Inferior parietal cortex (tissue), 1 donor: ENCODE measurements around the gene IL32.
A peak's percentile ranks its signal among the peaks of the same experiment; 100 is the strongest.

Source experiments
- DNase-seq: peaks from one replicate; pipeline ENCODE4 v3.0.0-alpha.2; 2016; ENCODE audit errors: extremely low spot score

Gene IL32

GRCh38 chr16:3027983-3028715 lies 37.3 kb upstream of the IL32 start:
- peak; percentile 74 for DNase-seq

- no peak for DNase-seq
Measured at GRCh38 chr16:3028716-3029319, 36.6 kb upstream of the IL32 start.

- DNase-seq: no peak
Measured at GRCh38 chr16:3029491-3030221, 35.8 kb upstream of the IL32 start.

GRCh38 chr16:3030222-3031212 lies 34.9 kb upstream of the IL32 start:
- DNase-seq: no peak

GRCh38 chr16:3032624-3033023 lies 32.8 kb upstream of the IL32 start:
- DNase-seq: no peak

- no peak for DNase-seq
Measured at GRCh38 chr16:3035289-3035971, 30.0 kb upstream of the IL32 start.

GRCh38 chr16:3035972-3036725 lies 29.3 kb upstream of the IL32 start:
- DNase-seq: no peak

GRCh38 chr16:3036726-3037315 lies 28.6 kb upstream of the IL32 start, which contains the start of gene BICDL2:
Gene BICDL2, minus strand, starts transcription at chr16:3036944. Its CDS starts 1,448 bp downstream, at chr16:3035496.
- no peak for DNase-seq

- DNase-seq: no peak
Measured at GRCh38 chr16:3038256-3038655, 27.2 kb upstream of the IL32 start.

- DNase-seq: no peak
Measured at GRCh38 chr16:3038896-3039295, 26.5 kb upstream of the IL32 start.

GRCh38 chr16:3042376-3042775 lies 23.1 kb upstream of the IL32 start:
- DNase-seq: no peak

GRCh38 chr16:3044708-3045107 lies 20.7 kb upstream of the IL32 start:
- no peak for DNase-seq

- DNase-seq: no peak
Measured at GRCh38 chr16:3045758-3046640, 19.4 kb upstream of the IL32 start, which contains the start of gene MMP25. Gene MMP25, plus strand, starts transcription at chr16:3046561. Its CDS starts 357 bp downstream, at chr16:3046918.

- no peak for DNase-seq
Measured at GRCh38 chr16:3046641-3047386, 18.6 kb upstream of the IL32 start.

GRCh38 chr16:3047387-3047720 lies 18.1 kb upstream of the IL32 start:
- DNase-seq: no peak

- no peak for DNase-seq
Measured at GRCh38 chr16:3049921-3050481, 15.4 kb upstream of the IL32 start.

GRCh38 chr16:3050487-3050886 lies 15.0 kb upstream of the IL32 start:
- no peak for DNase-seq

GRCh38 chr16:3051009-3051408 lies 14.4 kb upstream of the IL32 start:
- no peak for DNase-seq
